ENCODE measurements around the gene AHCTF1. TPM values are rescaled to one million over a fixed set of nuclear protein-coding genes. Genes with fewer than 3 reads are reported as not detected.

AHCTF1 gene
- total and polyA plus RNA-seq, 10 of the 15 experiments (the other 5 are each of a cell fraction or from before 2014, with no cell fraction given), result 3.4 to 45.5 (median 17.8) TPM

DNA sequence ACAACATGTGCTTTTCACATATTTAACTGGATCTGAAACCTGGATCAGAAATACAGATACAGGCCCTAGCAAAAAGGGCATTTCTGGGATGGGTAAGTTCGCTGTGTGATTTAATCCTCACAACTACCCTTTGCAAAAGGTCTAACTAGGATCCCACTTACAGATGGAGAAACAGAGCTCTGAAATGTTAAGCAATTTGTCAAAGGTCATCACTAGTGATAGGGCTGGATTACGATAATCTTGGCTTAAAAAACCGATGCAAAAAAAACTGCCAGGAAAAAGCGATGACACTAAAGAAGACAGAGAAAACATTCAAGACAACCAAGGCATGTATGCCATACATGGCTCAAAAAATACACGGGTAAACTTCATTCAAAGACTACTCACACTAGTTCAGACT is 29.9 kb downstream of the AHCTF1 start:
- in situ Hi-C loops (cut with MboI), result no loop called here
- FAIRE-seq (no peak), DNase-seq (ENCODE audit: low read depth, low spot score) (no peak), ATAC-seq (no peak)
- Histone ChIP-seq H3K4me2 (ENCODE audit: control insufficient read depth, insufficient read depth) (no peak overlapping the region), H3K4me3 (no peak overlapping the region), H2AFZ (ENCODE audit: control insufficient read depth, low read depth, low read length) (no peak overlapping the region), H4K20me1 (ENCODE audit: control insufficient read depth, insufficient read depth) (no peaks in the 10 kb centered on the region), H3K27ac (ENCODE audit: control insufficient read depth, insufficient read depth) (no peak overlapping the region), H3K4me1 (ENCODE audit: control insufficient read depth, insufficient read depth, low read length) (no peaks in the 10 kb centered on the region), H3K36me3 (ENCODE audit: control insufficient read depth in 2 of 2, insufficient read depth in 2 of 2, low read length in 1 of 2) (peaks cover 4 to 32% of the 10 kb centered on the region in 2 experiments), H3K79me2 (ENCODE audit: control insufficient read depth, insufficient read depth, low read length) (no peaks in the 10 kb centered on the region), H3K27me3 (replicated peaks in 1 of 2; ENCODE audit: control insufficient read depth in 2 of 2, insufficient read depth in 2 of 2, low read length in 1 of 2) (no peaks in the 10 kb centered on the region), H3K9me3 (replicated peaks; ENCODE audit: control insufficient read depth, insufficient read depth, low read length) (no peaks in the 10 kb centered on the region), H3K9ac (ENCODE audit: control insufficient read depth, insufficient read depth, low read length) (no peak overlapping the region)
- CTCF ChIA-PET, result interaction anchor here (0.6 kb wide), 1 partner anchor 561 kb away, joined by 4 read pairs; no protein-coding TSS in a partner anchor
- BruUV-seq (replicated peaks), result no TSS peak
- intact Hi-C loops (cut with micrococcal nuclease; ENCODE audit: unreplicated experiment), result no loop called here
- WGBS (ENCODE audit: insufficient coverage, insufficient replicate concordance, low lambda C conversion rate, missing lambda C conversion rate), result 100% methylated on average over 5 of the region's 5 CpGs
- POLR2A ChIA-PET, result no interaction called here
- TF ChIP-seq GABPA (IDR thresholded peaks at IDR 0.05; ENCODE audit: low read depth) (no peak), PML (IDR thresholded peaks at IDR 0.05; ENCODE audit: low read length) (no peak), HSF1 (IDR thresholded peaks at IDR 0.05; ENCODE audit: low read depth, low read length) (no peak), JUND (IDR thresholded peaks at IDR 0.05; ENCODE audit: low read depth, low read length) (no peak), NBN (IDR thresholded peaks at IDR 0.05) (no peak), ATF3 (IDR thresholded peaks at IDR 0.05; ENCODE audit: borderline replicate concordance, extremely low read depth, low read depth, low read length) (no peak), EZH2 (IDR thresholded peaks at IDR 0.05; ENCODE audit: borderline replicate concordance, control insufficient read depth, low read depth, low read length) (no peak), REST (IDR thresholded peaks at IDR 0.05; ENCODE audit: low read depth, low read length) (no peak)
- TF ChIP-seq, protein P1, sequence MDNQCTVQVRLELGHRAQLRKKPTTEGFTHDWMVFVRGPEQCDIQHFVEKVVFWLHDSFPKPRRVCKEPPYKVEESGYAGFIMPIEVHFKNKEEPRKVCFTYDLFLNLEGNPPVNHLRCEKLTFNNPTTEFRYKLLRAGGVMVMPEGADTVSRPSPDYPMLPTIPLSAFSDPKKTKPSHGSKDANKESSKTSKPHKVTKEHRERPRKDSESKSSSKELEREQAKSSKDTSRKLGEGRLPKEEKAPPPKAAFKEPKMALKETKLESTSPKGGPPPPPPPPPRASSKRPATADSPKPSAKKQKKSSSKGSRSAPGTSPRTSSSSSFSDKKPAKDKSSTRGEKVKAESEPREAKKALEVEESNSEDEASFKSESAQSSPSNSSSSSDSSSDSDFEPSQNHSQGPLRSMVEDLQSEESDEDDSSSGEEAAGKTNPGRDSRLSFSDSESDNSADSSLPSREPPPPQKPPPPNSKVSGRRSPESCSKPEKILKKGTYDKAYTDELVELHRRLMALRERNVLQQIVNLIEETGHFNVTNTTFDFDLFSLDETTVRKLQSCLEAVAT (IDR thresholded peaks at IDR 0.05), result no peak
- SMC1A ChIA-PET (ENCODE audit: uncharacterized antibody, unreplicated experiment), result no interaction called here
- RAD21 ChIA-PET (ENCODE audit: unreplicated experiment), result no interaction called here
